Measurements from ENCODE around the gene NFATC1.

The NFATC1 gene

GRCh38 chr18:79522451-79523205 lies 126.9 kb downstream of the NFATC1 start:
- no peak overlapping the region for H2AFZ ChIP-seq (ENCODE audit: low read depth, low read length)
- TF ChIP-seq EZH2phosphoT487 (IDR thresholded peaks at IDR 0.05; ENCODE audit: low read depth) (no peak), CTCF (IDR thresholded peaks at IDR 0.05; ENCODE audit: low read depth, low read length) (no peak)
- peaks cover 3% of the 10 kb centered on the region for H3K36me3 ChIP-seq (replicated peaks; ENCODE audit: low read depth, low read length)
- H3K79me2 ChIP-seq (ENCODE audit: low read length) = no peaks in the 10 kb centered on the region
- H4K20me1 ChIP-seq (ENCODE audit: insufficient read depth, low read length) = no peaks in the 10 kb centered on the region
- H3K27me3 ChIP-seq (ENCODE audit: low read depth, low read length) = no peaks in the 10 kb centered on the region
- peak overlapping the region; percentile 84 for H3K27ac ChIP-seq (ENCODE audit: low read length)
- peak overlapping the region; percentile 59 for H3K4me3 ChIP-seq (ENCODE audit: low read length)
- H3K9me3 ChIP-seq (ENCODE audit: insufficient read depth, low read length) = no peaks in the 10 kb centered on the region
- H3K4me2 ChIP-seq (ENCODE audit: low read length) = peak overlapping the region; percentile 72
- H3K9ac ChIP-seq (ENCODE audit: low read length) = peak overlapping the region; percentile 64
- peaks cover 56% of the 10 kb centered on the region for H3K4me1 ChIP-seq (ENCODE audit: low read length)

- Histone ChIP-seq H4K20me1 (ENCODE audit: insufficient read depth, low read length) (no peaks in the 10 kb centered on the region), H3K79me2 (ENCODE audit: low read length) (no peaks in the 10 kb centered on the region), H3K9me3 (ENCODE audit: insufficient read depth, low read length) (no peaks in the 10 kb centered on the region), H3K27ac (ENCODE audit: low read length) (peak overlapping the region; percentile 84), H2AFZ (ENCODE audit: low read depth, low read length) (no peak overlapping the region), H3K27me3 (ENCODE audit: low read depth, low read length) (no peaks in the 10 kb centered on the region), H3K9ac (ENCODE audit: low read length) (peak overlapping the region; percentile 64), H3K4me1 (ENCODE audit: low read length) (peaks cover 60% of the 10 kb centered on the region), H3K4me3 (ENCODE audit: low read length) (peak overlapping the region; percentile 59), H3K4me2 (ENCODE audit: low read length) (peak overlapping the region; percentile 72), H3K36me3 (replicated peaks; ENCODE audit: low read depth, low read length) (peaks cover 9% of the 10 kb centered on the region)
- TF ChIP-seq CTCF (IDR thresholded peaks at IDR 0.05; ENCODE audit: low read depth, low read length) (peak; percentile 34; the same call in 1 of the 2 replicates), EZH2phosphoT487 (IDR thresholded peaks at IDR 0.05; ENCODE audit: low read depth) (no peak)
Measured at GRCh38 chr18:79523206-79523735, 127.5 kb downstream of the NFATC1 start.

GRCh38 chr18:79523736-79524180 lies 128.0 kb downstream of the NFATC1 start:
- H4K20me1 ChIP-seq (ENCODE audit: insufficient read depth, low read length) = no peaks in the 10 kb centered on the region
- peak overlapping the region; percentile 72 for H3K4me2 ChIP-seq (ENCODE audit: low read length)
- peaks cover 12% of the 10 kb centered on the region for H3K36me3 ChIP-seq (replicated peaks; ENCODE audit: low read depth, low read length)
- H3K9ac ChIP-seq (ENCODE audit: low read length) = peak overlapping the region; percentile 64
- no peak overlapping the region for H2AFZ ChIP-seq (ENCODE audit: low read depth, low read length)
- H3K4me1 ChIP-seq (ENCODE audit: low read length) = peaks cover 65% of the 10 kb centered on the region
- peak overlapping the region; percentile 84 for H3K27ac ChIP-seq (ENCODE audit: low read length)
- no peaks in the 10 kb centered on the region for H3K79me2 ChIP-seq (ENCODE audit: low read length)
- H3K27me3 ChIP-seq (ENCODE audit: low read depth, low read length) = no peaks in the 10 kb centered on the region
- H3K4me3 ChIP-seq (ENCODE audit: low read length) = peak overlapping the region; percentile 59
- no peak for TF ChIP-seq CTCF (IDR thresholded peaks at IDR 0.05; ENCODE audit: low read depth, low read length)
- TF ChIP-seq EZH2phosphoT487 (IDR thresholded peaks at IDR 0.05; ENCODE audit: low read depth) = peak; percentile 45; the same call in 1 of the 2 replicates
- H3K9me3 ChIP-seq (ENCODE audit: insufficient read depth, low read length) = no peaks in the 10 kb centered on the region

Data from OCI-LY3 (cell line).